ENCODE results near the gene RCSD1.

- TF ChIP-seq CTCF (conservative IDR thresholded peaks at IDR 0.05; ENCODE audit: low read depth, low read length) (no peak), EZH2 (IDR thresholded peaks at IDR 0.05; ENCODE audit: borderline replicate concordance, low read depth, low read length, poor library complexity, severe bottlenecking) (no peak)
Measured at GRCh38 chr1:167623951-167624350, 6.1 kb upstream of the RCSD1 start.

Data from A673 (cell line).